Measurements from ENCODE around the gene ATMIN. TPM values are rescaled to one million over a fixed set of nuclear protein-coding genes. Genes with fewer than 3 reads are reported as not detected.

Gene ATMIN
- total and polyA plus RNA-seq, 2 donors from 2014 or later: 18.0 to 31.3 TPM

DNA sequence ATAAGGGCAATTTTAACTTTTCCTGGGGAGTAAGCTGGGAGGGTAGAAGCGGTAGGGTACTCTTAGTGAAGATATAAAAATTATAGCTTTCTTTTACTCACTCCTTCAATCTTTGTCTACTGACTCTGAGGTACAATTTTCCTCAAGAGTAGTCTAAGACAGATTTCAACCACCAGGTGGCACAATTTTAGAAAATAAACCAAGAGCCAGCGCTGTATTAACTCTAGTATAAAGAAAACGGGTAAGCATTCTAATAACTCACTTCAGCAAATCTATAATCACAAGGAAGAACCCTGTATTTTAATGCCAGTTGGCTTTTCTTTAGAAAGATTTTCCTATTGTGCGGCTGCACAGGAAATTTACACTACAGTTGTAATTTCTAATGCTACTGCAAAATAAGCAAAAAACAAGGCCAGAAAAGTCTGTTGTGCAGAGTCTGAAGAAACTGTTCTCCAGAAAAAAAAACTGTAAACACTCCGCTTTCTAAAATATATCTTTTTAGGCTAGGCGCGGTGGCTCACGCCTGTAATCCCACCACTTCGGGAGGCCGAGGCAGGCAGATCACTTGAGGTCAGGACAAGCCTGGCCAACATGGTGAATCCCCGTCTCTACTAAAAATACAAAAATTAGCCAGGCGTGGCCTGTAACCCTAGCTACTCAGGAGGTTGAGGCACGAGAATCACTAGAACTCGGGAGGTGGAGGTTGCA, 30.8 kb upstream of the ATMIN start:
- Histone ChIP-seq H3K4me3 (ENCODE audit: low read length in 3 of 3) (peak overlapping the region; percentile 14 to 58 (median 38)), H3K4me1 (ENCODE audit: control insufficient read depth in 2 of 3, insufficient read depth in 2 of 3, low read depth in 1 of 3, low read length in 3 of 3) (peaks cover 0 to 13% (median 2%) of the 10 kb centered on the region in 3 donors), H3K27me3 (ENCODE audit: control insufficient read depth, insufficient read depth, low read length) (no peaks in the 10 kb centered on the region), H3K9ac (ENCODE audit: low read length in 3 of 3) (peak overlapping the region in 2 of 3 donors; percentile 17 to 26), H3K27ac (ENCODE audit: low read depth in 2 of 2, low read length in 2 of 2) (peak overlapping the region; percentile 25 to 61), H3K36me3 (ENCODE audit: control insufficient read depth in 2 of 3, insufficient read depth in 3 of 3, low read length in 3 of 3) (no peaks in the 10 kb centered on the region), H3K9me3 (ENCODE audit: control insufficient read depth in 2 of 3, insufficient read depth in 1 of 3, low read length in 3 of 3) (no peaks in the 10 kb centered on the region)
- TF ChIP-seq CTCF (IDR thresholded peaks at IDR 0.05; ENCODE audit: borderline replicate concordance, extremely low read depth, insufficient read depth): peak; percentile 58
- DNase-seq: peak in 3 of 5 donors; percentile 13 to 88 (median 84)
- no peak for FAIRE-seq
- intact Hi-C loops (cut with DNase I): no loop called here

GRCh38 chr16:81005610-81006161, 30.0 kb upstream of the ATMIN start:
- intact Hi-C loops (cut with DNase I): no loop called here
- H3K36me3 ChIP-seq (ENCODE audit: control insufficient read depth in 2 of 3, insufficient read depth in 3 of 3, low read length in 3 of 3): no peaks in the 10 kb centered on the region
- DNase-seq (peak in 3 of 5 donors; percentile 11 to 62 (median 44)), FAIRE-seq (no peak)
- H3K27me3 ChIP-seq (ENCODE audit: control insufficient read depth, insufficient read depth, low read length): no peaks in the 10 kb centered on the region
- peaks cover 0 to 13% (median 2%) of the 10 kb centered on the region in 3 donors for H3K4me1 ChIP-seq (ENCODE audit: control insufficient read depth in 2 of 3, insufficient read depth in 2 of 3, low read depth in 1 of 3, low read length in 3 of 3)
- peak overlapping the region; percentile 85 to 99 (median 90) for H3K9ac ChIP-seq (ENCODE audit: low read length in 3 of 3)
- H3K9me3 ChIP-seq (ENCODE audit: control insufficient read depth in 2 of 3, insufficient read depth in 1 of 3, low read length in 3 of 3): no peaks in the 10 kb centered on the region
- H3K27ac ChIP-seq (ENCODE audit: low read depth in 2 of 2, low read length in 2 of 2): peak overlapping the region; percentile 100
- peak overlapping the region; percentile 89 to 99 (median 92) for H3K4me3 ChIP-seq (ENCODE audit: low read length in 3 of 3)
- no peak for TF ChIP-seq CTCF (IDR thresholded peaks at IDR 0.05; ENCODE audit: borderline replicate concordance, extremely low read depth, insufficient read depth)

DNA sequence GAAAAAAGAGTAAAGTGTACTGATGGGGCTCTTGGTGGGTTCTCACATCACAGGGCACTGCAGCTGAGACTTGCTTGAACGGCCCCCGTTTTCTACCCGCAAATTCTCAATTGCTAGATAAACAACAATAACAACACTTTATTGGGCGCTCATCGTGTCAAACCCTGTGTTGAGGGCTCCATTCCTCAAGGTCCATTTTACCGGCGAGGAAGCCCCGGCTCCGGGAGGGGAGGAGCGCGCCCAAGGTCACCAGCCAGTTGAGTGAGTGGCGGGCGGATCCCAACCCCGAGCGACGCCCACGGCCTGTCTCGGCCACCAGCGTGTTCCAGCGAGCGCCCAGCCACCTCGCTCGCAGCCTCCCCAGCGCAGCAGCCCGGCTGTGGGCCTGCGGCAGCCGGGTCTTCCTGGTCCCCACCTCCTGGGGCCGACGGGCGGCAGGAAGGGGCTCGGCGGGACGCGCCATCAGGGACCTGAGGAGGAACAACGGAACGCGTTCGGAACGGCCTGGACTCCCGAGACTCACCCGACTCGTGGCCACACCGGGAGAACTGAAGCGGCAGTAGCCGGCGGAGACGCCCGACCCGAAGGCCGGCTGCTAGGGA, 29.3 kb upstream of the ATMIN start:
- H3K9me3 ChIP-seq (ENCODE audit: control insufficient read depth in 2 of 3, insufficient read depth in 1 of 3, low read length in 3 of 3): no peaks in the 10 kb centered on the region
- H3K4me3 ChIP-seq (ENCODE audit: low read length in 3 of 3): peak overlapping the region; percentile 89 to 99 (median 92)
- intact Hi-C loops (cut with DNase I): no loop called here
- TF ChIP-seq CTCF (IDR thresholded peaks at IDR 0.05; ENCODE audit: borderline replicate concordance, extremely low read depth, insufficient read depth): no peak
- no peaks in the 10 kb centered on the region for H3K36me3 ChIP-seq (ENCODE audit: control insufficient read depth in 2 of 3, insufficient read depth in 3 of 3, low read length in 3 of 3)
- peak overlapping the region; percentile 85 to 99 (median 90) for H3K9ac ChIP-seq (ENCODE audit: low read length in 3 of 3)
- peak overlapping the region; percentile 100 for H3K27ac ChIP-seq (ENCODE audit: low read depth in 2 of 2, low read length in 2 of 2)
- peaks cover 0 to 13% (median 2%) of the 10 kb centered on the region in 3 donors for H3K4me1 ChIP-seq (ENCODE audit: control insufficient read depth in 2 of 3, insufficient read depth in 2 of 3, low read depth in 1 of 3, low read length in 3 of 3)
- no peaks in the 10 kb centered on the region for H3K27me3 ChIP-seq (ENCODE audit: control insufficient read depth, insufficient read depth, low read length)
- FAIRE-seq: no peak
- DNase-seq: peak in 3 of 5 donors; percentile 65 to 93 (median 82)
